Vagina (tissue), 2 donors: ENCODE results near the gene PRR15. TPM values are rescaled to one million over a fixed set of nuclear protein-coding genes. Genes with fewer than 3 reads are reported as not detected.

Experiments used
- DNase-seq, 2 donors: peaks; one replicate each; pipeline ENCODE4 v3.0.0-alpha.2; 2017; ENCODE audit errors: extremely low spot score in 2 of 2
- H3K27ac ChIP-seq: fragments of 200-600 bp; sonication (generic); one replicate; pipeline ENCODE4 v1.5.1; 2019
- H3K27me3 ChIP-seq: fragments of 200-600 bp; sonication (generic); one replicate; pipeline ENCODE4 v1.5.1; 2019
- H3K36me3 ChIP-seq, 2 donors: fragments of 200-600 bp; sonication (generic); one replicate each; pipeline ENCODE4 v1.5.1; 2017 to 2019
- H3K4me1 ChIP-seq: fragments of 200-600 bp; sonication (generic); one replicate; pipeline ENCODE4 v1.5.1; 2019
- H3K4me3 ChIP-seq, 2 donors: fragments of 200-600 bp; sonication (generic); 1 replicate in 1 of 2; 2 replicates in 1 of 2; pipeline ENCODE4 v1.5.1; 2016 to 2019
- H3K9me3 ChIP-seq: fragments of 200-600 bp; sonication (generic); one replicate; pipeline ENCODE4 v1.5.1; 2019
- POLR2A ChIP-seq, 2 donors: fragments of 450-650 bp; IDR thresholded peaks; one replicate each; pipeline ENCODE4 v1.6.1; 2017; ENCODE audit warnings: antibody characterized with exemption in 2 of 2, mild to moderate bottlenecking in 2 of 2, moderate library complexity in 2 of 2
- POLR2AphosphoS5 ChIP-seq, 2 donors: sonication (generic); formaldehyde crosslinking; IDR thresholded peaks; one replicate each; pipeline ENCODE4 v1.9.0; 2017; ENCODE audit warnings: antibody characterized with exemption in 2 of 2, mild to moderate bottlenecking in 2 of 2, low read depth in 1 of 2; ENCODE audit not compliant: insufficient read depth in 1 of 2
- intact Hi-C: fragments of 100-400 bp; cut with DNase I; formaldehyde crosslinking; loops from one replicate; pipeline ENCODE4 v1.15.1; 2023
- total RNA-seq: library from RNA; depleted of rRNA; stranded (reverse); fragments of >200 nt; gene quantifications from one replicate; pipeline ENCODE4 v1.2.3, GENCODE V29; 2016
- TF ChIP-seq, protein P1 (sequence below), 3 experiments: fragments of 450-650 bp in 2 of 3; fragments of 200-600 bp in 1 of 3; sonication (generic) in 1 of 3; IDR thresholded peaks; one replicate each; pipeline ENCODE4 v1.5.1; 2017 to 2019; ENCODE audit warnings: antibody characterized with exemption in 3 of 3, mild to moderate bottlenecking in 2 of 3, moderate library complexity in 2 of 3

The PRR15 gene
- total RNA-seq, 1 donor from 2014 or later = not detected

DNA sequence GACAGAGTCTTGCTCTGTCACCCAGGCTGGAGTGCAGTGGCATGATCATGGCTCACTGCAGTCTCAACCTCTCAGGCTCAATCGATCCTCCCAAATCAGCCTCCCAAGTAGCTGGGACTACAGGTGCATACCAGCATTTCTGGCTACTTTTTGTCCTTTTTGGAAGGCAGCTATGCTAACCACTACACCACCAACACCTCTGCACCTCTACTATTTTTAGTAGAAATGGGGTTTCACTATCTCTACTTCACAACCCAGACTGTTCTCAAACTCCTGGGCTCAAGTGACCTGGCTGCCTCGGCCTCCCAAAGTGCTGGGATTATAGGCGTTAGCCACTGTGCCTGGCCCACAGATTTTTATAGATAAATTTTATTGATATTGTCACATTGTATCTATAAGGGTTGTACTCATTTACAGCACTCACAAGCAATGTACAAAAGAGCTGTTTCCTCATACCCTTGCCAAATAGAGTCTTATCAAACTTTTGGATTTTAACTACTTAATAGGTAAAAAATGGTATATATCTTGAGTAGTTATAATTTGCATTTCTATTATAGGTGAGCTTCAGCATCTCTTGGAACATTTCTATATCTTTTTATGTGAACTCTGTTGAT lies 23.7 kb downstream of the PRR15 start:
- no peaks in the 10 kb centered on the region for H3K36me3 ChIP-seq
- H3K9me3 ChIP-seq = no peaks in the 10 kb centered on the region
- H3K27ac ChIP-seq = no peak overlapping the region
- DNase-seq = no peak
- no peaks in the 10 kb centered on the region for H3K4me1 ChIP-seq
- intact Hi-C loops = no loop called here
- H3K4me3 ChIP-seq = no peak overlapping the region
- H3K27me3 ChIP-seq = no peaks in the 10 kb centered on the region
- TF ChIP-seq, protein P1, sequence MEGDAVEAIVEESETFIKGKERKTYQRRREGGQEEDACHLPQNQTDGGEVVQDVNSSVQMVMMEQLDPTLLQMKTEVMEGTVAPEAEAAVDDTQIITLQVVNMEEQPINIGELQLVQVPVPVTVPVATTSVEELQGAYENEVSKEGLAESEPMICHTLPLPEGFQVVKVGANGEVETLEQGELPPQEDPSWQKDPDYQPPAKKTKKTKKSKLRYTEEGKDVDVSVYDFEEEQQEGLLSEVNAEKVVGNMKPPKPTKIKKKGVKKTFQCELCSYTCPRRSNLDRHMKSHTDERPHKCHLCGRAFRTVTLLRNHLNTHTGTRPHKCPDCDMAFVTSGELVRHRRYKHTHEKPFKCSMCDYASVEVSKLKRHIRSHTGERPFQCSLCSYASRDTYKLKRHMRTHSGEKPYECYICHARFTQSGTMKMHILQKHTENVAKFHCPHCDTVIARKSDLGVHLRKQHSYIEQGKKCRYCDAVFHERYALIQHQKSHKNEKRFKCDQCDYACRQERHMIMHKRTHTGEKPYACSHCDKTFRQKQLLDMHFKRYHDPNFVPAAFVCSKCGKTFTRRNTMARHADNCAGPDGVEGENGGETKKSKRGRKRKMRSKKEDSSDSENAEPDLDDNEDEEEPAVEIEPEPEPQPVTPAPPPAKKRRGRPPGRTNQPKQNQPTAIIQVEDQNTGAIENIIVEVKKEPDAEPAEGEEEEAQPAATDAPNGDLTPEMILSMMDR (IDR thresholded peaks at IDR 0.05) = no peak
- TF ChIP-seq POLR2AphosphoS5 (IDR thresholded peaks at IDR 0.05; ENCODE audit: insufficient read depth in 1 of 2, low read depth in 1 of 2) (no peak), POLR2A (IDR thresholded peaks at IDR 0.05) (no peak)

DNA sequence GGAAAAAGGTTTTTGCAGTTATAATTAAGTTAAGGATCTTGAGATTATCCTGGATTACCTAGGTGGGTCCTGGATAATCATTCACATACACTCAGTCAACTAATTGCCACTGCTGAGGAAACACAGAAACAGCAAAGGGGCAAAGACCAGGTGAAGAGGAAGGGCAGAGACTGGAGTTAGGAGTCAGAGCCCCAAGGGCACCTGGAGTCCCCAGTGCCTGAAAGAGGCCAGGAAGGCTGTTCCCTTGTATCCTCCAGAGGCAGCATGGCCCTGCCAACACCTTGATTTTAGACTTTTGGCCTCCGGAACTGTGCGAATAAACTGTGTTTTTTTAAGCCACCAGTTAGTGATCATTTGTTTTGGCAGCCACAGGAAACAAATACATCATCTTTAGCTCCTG lies 24.6 kb downstream of the PRR15 start:
- intact Hi-C loops = no loop called here
- no peaks in the 10 kb centered on the region for H3K27me3 ChIP-seq
- no peak overlapping the region for H3K27ac ChIP-seq
- H3K4me1 ChIP-seq = no peaks in the 10 kb centered on the region
- no peaks in the 10 kb centered on the region for H3K9me3 ChIP-seq
- DNase-seq = no peak
- TF ChIP-seq, protein P1 (IDR thresholded peaks at IDR 0.05) = no peak
- H3K4me3 ChIP-seq = no peak overlapping the region
- H3K36me3 ChIP-seq = no peaks in the 10 kb centered on the region

DNA sequence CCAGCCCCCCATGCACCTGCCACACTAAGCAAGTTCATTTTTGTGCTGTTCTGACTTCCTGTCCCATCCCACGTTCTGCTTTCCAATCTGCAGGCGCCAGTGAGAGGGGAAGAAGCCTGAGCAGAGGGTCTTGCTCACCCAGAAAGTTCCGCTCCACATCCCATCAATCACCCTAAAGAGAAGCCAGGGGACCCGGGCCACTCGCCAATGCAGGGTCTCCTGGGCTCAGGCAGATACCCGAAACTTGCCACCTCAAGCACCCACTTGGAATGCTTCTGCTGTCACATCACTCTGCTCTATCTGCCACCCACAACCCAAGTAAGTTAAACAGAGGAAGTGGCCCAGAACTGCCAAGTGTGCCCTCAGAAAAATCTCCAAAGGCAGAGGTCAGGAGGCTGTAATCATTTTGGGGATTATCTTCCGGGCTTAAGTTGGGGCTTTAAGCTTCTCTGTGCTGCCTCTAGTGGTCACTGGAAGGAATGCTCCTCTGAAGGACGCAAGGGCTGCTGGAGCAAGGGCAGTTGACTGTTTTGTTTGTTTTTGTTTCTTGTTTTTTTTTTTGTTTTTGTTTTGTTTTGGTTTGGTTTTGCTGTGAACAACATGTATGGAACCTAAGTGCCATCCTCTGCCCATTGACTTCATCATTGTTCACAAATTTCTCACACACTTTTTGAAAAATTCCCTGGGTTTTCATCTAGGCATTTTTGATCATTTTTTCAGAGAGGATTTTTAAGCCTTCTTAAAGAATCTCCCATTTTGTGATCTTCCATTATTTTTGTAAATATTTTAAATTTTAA lies 25.5 kb downstream of the PRR15 start:
- Histone ChIP-seq H3K9me3 (no peaks in the 10 kb centered on the region), H3K4me3 (no peak overlapping the region), H3K36me3 (no peaks in the 10 kb centered on the region), H3K4me1 (no peaks in the 10 kb centered on the region), H3K27me3 (no peaks in the 10 kb centered on the region), H3K27ac (no peak overlapping the region)
- no peak for DNase-seq
- TF ChIP-seq POLR2A (IDR thresholded peaks at IDR 0.05) (no peak), POLR2AphosphoS5 (IDR thresholded peaks at IDR 0.05; ENCODE audit: insufficient read depth in 1 of 2, low read depth in 1 of 2) (no peak)
- TF ChIP-seq, protein P1 (IDR thresholded peaks at IDR 0.05) = peak in 2 of 3 experiments; percentile 14 to 17
- intact Hi-C loops = no loop called here

DNA sequence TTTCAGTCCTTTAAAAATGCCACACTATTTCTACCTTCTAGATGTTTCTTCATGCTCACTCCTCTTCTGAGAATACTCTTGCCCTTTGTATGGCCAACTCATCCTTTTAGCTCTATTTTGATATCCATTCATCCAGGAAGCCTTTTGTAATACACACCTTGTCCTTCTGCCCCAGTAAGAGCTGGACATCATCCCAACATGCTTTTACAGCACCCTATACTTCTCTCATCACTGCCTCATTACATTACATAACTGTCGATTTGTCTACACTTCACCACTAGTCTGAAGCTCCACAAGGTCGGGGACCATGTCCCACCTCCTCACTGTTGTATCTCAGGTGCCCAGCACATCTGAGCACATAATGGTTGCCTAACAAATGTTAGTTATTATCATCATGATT lies 29.2 kb downstream of the PRR15 start:
- Histone ChIP-seq H3K27ac (no peak overlapping the region), H3K27me3 (no peaks in the 10 kb centered on the region), H3K9me3 (no peaks in the 10 kb centered on the region), H3K36me3 (no peaks in the 10 kb centered on the region), H3K4me1 (no peaks in the 10 kb centered on the region), H3K4me3 (no peak overlapping the region)
- TF ChIP-seq, protein P1 (IDR thresholded peaks at IDR 0.05) = no peak
- no peak for TF ChIP-seq POLR2A (IDR thresholded peaks at IDR 0.05)
- intact Hi-C loops = loop anchor here (1.0 kb wide), 1 partner anchor 28 kb away; no protein-coding TSS in a partner anchor
- DNase-seq = no peak

DNA sequence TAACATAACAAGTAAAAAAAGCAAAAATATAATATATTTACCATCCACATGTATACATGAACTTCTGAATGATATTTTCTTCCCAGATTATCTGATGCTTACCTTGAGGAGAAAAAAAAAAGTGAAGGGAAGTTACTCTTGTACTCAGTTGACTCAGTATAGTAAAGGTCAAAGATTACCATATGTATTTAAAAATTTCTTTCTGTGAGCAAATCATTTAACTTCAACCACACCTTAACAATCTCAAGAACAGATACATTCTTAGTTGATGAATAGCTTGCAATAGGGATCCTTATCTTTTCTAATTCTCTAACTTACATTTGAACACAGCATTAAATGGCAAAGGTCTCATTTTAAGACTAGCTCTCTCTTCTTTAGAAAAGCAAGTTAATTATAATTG lies 29.8 kb downstream of the PRR15 start:
- Histone ChIP-seq H3K9me3 (no peaks in the 10 kb centered on the region), H3K4me1 (no peaks in the 10 kb centered on the region), H3K4me3 (no peak overlapping the region), H3K27me3 (no peaks in the 10 kb centered on the region), H3K36me3 (no peaks in the 10 kb centered on the region), H3K27ac (no peak overlapping the region)
- no peak for DNase-seq
- intact Hi-C loops = no loop called here
- TF ChIP-seq, protein P1 (IDR thresholded peaks at IDR 0.05) = no peak
- TF ChIP-seq POLR2AphosphoS5 (IDR thresholded peaks at IDR 0.05; ENCODE audit: insufficient read depth in 1 of 2, low read depth in 1 of 2) = no peak
